ENCODE results near the gene UGT2B17. TPM values are rescaled to one million over a fixed set of nuclear protein-coding genes. Genes with fewer than 3 reads are reported as not detected.
A peak's percentile ranks its signal among the peaks of the same experiment; 100 is the strongest.
"Not testable (repeated sequence)": the region's sequence is repeated elsewhere in the genome, so short reads cannot be mapped to it uniquely, and the experiment has no call there.

UGT2B17 gene
- total RNA-seq, 2 donors from 2014 or later = not detected

- H3K27me3 Mint-ChIP-seq; H3K4me3 Mint-ChIP-seq; H3K36me3 Mint-ChIP-seq (ENCODE audit: low read depth); H3K9me3 Mint-ChIP-seq; H3K27ac Mint-ChIP-seq; H3K4me1 Mint-ChIP-seq: not testable (repeated sequence)
- ATAC-seq (replicated peaks) = peak; percentile 18
Observed at GRCh38 chr4:68552818-68553811, 23.0 kb downstream of the UGT2B17 start.

DNA sequence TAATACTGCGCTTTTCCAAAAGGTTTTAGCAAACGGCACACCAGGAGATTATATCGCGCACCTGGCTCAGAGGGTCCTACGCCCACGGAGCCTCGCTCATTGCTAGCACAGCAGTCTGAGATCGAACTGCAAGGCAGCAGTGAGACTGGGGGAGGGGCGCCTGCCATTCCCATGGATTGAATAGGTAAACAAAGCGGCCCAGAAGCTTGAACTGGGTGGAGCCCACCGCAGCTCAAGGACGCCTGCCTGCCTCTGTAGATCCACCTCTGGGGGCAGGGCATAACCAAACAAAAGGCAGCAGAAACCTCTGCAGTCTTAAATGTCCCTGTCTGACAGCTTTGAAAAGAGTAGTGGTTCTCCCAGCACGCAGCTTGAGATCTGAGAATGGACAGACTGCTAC is 33.4 kb downstream of the UGT2B17 start:
- H3K36me3 Mint-ChIP-seq (ENCODE audit: low read depth); H3K27ac Mint-ChIP-seq: not testable (repeated sequence)

GRCh38 chr4:68536375-68536774 is 39.7 kb downstream of the UGT2B17 start:
- H3K27me3 Mint-ChIP-seq = peaks cover 4% of the 10 kb centered on the region
- H3K4me1 Mint-ChIP-seq = no peaks in the 10 kb centered on the region
- no peak overlapping the region for H3K27ac Mint-ChIP-seq
- no peak overlapping the region for H3K4me3 Mint-ChIP-seq
- peaks cover 7% of the 10 kb centered on the region for H3K9me3 Mint-ChIP-seq
- no peaks in the 10 kb centered on the region for H3K36me3 Mint-ChIP-seq (ENCODE audit: low read depth)
- ATAC-seq (replicated peaks) = no peak

More for the DNA sequence above, 33.4 kb downstream of the UGT2B17 start:
- H3K27me3 Mint-ChIP-seq = peaks cover 20% of the 10 kb centered on the region
- H3K4me1 Mint-ChIP-seq; H3K4me3 Mint-ChIP-seq; ATAC-seq (replicated peaks); H3K9me3 Mint-ChIP-seq: not testable (repeated sequence)

DNA sequence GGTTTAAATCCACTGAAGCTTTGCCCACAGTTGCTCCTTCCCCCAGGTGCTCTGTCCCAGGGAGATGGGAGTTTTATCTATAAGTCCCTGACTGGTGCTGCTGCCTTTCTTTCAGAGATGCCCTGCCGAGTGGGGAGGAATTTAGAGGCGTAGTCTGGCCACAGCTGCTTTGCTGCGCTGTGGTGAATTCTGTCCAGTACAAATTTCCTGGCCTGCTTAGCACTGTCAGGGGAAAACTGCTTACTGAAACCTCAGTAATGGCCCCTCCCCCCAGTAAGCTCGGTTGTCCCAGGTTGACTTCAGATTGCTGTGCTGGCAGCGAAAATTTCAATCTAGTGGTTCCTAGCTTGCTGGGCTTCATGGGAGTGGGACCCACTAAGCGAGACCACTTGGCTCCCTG is 40.1 kb downstream of the UGT2B17 start:
- H3K4me3 Mint-ChIP-seq = no peak overlapping the region
- no peak for ATAC-seq (replicated peaks)
- H3K9me3 Mint-ChIP-seq = peaks cover 7% of the 10 kb centered on the region
- H3K36me3 Mint-ChIP-seq (ENCODE audit: low read depth) = no peaks in the 10 kb centered on the region
- H3K27me3 Mint-ChIP-seq = peaks cover 4% of the 10 kb centered on the region
- H3K27ac Mint-ChIP-seq = no peak overlapping the region
- no peaks in the 10 kb centered on the region for H3K4me1 Mint-ChIP-seq

DNA sequence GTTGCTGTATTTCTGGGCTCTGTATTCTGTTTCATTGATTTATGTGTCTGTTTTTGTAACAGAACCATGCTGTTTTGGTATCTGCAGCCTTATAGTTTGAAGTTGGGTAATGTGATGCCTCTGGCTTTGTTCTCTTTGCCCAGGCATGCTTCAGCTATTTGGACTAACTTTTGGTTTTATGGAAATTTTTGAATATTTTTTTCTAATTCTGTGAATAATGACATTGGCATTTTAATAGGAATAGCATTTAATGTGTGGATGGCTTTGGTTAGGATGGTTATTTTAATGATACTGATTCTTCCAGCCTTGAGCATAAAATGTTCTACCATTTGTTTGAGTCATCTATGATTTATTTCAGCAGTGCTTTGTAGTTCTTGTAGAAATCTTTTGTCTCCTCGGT is 53.9 kb downstream of the UGT2B17 start:
- ATAC-seq (replicated peaks); H3K27me3 Mint-ChIP-seq: not testable (repeated sequence)

DNA sequence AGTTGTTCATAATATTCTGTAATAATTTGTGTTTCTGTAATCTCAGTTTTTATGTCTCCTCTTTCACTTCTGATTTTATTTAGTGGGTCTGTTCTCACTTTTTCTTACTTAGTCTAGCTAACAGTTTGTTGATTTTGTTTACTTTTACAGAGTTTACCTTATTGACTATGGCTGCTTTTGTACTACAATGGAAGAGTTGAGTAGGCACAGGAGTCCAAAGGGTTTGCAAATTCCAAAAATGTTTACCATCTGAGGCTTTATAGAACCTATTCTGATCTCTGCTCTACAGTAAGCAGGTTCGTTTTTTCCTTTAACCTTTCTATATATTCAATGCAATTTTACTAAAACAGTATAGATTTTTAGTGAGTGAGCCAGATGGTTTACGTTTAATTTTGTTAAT is 55.1 kb downstream of the UGT2B17 start:
- no peaks in the 10 kb centered on the region for H3K4me1 Mint-ChIP-seq
- H3K27ac Mint-ChIP-seq = no peak overlapping the region
- no peaks in the 10 kb centered on the region for H3K36me3 Mint-ChIP-seq (ENCODE audit: low read depth)
- H3K9me3 Mint-ChIP-seq = no peaks in the 10 kb centered on the region
- no peak overlapping the region for H3K4me3 Mint-ChIP-seq
- H3K27me3 Mint-ChIP-seq = peaks cover 3% of the 10 kb centered on the region
- no peak for ATAC-seq (replicated peaks)

More for the DNA sequence above, 53.9 kb downstream of the UGT2B17 start:
- H3K9me3 Mint-ChIP-seq; H3K4me1 Mint-ChIP-seq; H3K4me3 Mint-ChIP-seq; H3K27ac Mint-ChIP-seq; H3K36me3 Mint-ChIP-seq (ENCODE audit: low read depth): not testable (repeated sequence)

- Mint-ChIP-seq H3K27me3 (peaks cover 3% of the 10 kb centered on the region), H3K9me3 (no peaks in the 10 kb centered on the region), H3K27ac (no peak overlapping the region), H3K36me3 (ENCODE audit: low read depth) (no peaks in the 10 kb centered on the region), H3K4me1 (no peaks in the 10 kb centered on the region), H3K4me3 (no peak overlapping the region)
- ATAC-seq (replicated peaks) = no peak
Observed at GRCh38 chr4:68518889-68519288, 57.2 kb downstream of the UGT2B17 start.

DNA sequence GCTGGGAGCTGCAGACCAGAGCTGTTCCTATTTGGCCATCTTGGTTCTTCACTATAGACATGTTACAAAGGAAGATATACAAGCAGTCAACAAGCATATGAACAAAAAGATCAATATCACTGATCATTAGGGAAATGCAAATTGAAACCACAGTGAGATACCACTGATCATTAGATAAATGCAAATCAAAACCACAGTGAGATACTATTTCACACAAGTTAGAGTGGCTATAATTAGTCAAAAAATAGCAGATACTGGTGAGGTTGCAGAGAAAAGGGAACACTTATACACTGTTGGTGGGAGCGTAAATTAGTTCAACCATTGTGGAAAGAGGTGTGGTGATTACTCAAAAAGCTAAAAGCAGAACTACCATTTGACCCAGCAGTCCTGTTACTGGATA is 70.7 kb downstream of the UGT2B17 start:
- H3K36me3 Mint-ChIP-seq (ENCODE audit: low read depth); H3K9me3 Mint-ChIP-seq; H3K27me3 Mint-ChIP-seq; H3K4me1 Mint-ChIP-seq; ATAC-seq (replicated peaks); H3K27ac Mint-ChIP-seq; H3K4me3 Mint-ChIP-seq: not testable (repeated sequence)

GRCh38 chr4:68504836-68505235 is 71.3 kb downstream of the UGT2B17 start:
- not testable (repeated sequence) for H3K36me3 Mint-ChIP-seq (ENCODE audit: low read depth); H3K27ac Mint-ChIP-seq; ATAC-seq (replicated peaks); H3K9me3 Mint-ChIP-seq; H3K4me3 Mint-ChIP-seq; H3K27me3 Mint-ChIP-seq; H3K4me1 Mint-ChIP-seq

DNA sequence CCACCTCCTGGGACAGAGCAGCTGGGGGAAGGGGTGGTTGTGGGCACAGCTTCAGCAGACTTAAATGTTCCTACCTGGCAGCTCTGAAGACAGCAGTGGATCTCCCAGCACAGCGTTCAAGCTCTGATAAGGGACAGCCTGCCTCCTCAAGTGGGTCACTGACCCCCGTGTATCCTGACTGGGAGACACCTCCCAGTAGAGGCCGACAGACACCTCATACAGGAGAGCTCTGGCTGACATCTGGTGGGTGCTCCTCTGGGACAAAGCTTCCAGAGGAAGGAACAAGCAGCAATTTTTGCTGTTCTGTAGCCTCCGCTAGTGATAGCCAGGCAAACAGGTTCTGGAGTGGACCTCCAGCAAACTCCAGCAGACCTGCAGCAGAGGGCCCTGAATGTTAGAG is 72.7 kb downstream of the UGT2B17 start:
- not testable (repeated sequence) for H3K4me1 Mint-ChIP-seq; H3K27me3 Mint-ChIP-seq; H3K9me3 Mint-ChIP-seq; ATAC-seq (replicated peaks); H3K27ac Mint-ChIP-seq; H3K4me3 Mint-ChIP-seq; H3K36me3 Mint-ChIP-seq (ENCODE audit: low read depth)

- no peak for ATAC-seq (replicated peaks)
- H3K4me1 Mint-ChIP-seq = no peaks in the 10 kb centered on the region
- H3K36me3 Mint-ChIP-seq (ENCODE audit: low read depth) = no peaks in the 10 kb centered on the region
- H3K4me3 Mint-ChIP-seq = no peak overlapping the region
- no peak overlapping the region for H3K27ac Mint-ChIP-seq
- peaks cover 1% of the 10 kb centered on the region for H3K9me3 Mint-ChIP-seq
- no peaks in the 10 kb centered on the region for H3K27me3 Mint-ChIP-seq
Observed at GRCh38 chr4:68499021-68499420, 77.1 kb downstream of the UGT2B17 start.

DNA sequence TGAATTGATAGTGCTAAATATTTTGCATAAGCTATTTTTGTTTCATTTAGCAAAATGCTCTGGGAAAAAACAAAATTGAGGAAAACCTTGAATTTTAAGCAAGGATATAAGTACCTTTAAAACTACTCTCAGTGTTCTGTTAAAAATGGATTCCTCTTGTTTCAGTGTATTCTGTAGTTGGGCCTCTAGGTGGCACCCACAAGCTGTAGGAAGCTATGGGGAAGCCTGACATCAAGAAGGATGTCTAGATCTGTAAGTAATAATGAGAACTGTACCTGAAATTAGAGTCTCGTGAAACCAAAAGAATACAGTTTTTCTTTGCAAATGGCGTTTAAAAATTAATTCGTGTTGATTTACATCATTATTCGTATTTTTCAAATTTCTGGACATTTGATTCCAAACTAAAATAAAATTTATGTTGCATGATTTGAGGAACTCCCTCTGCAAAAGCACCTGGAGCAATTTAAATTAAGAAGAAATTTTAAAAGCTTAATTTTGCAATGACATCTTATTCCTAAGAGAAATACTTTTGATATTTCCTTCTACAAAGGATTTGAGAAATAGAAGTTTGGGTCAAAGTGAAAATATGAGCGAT is 77.6 kb downstream of the UGT2B17 start:
- no peak overlapping the region for H3K27ac Mint-ChIP-seq
- H3K4me3 Mint-ChIP-seq = no peak overlapping the region
- H3K27me3 Mint-ChIP-seq = no peaks in the 10 kb centered on the region
- no peaks in the 10 kb centered on the region for H3K9me3 Mint-ChIP-seq
- no peaks in the 10 kb centered on the region for H3K36me3 Mint-ChIP-seq (ENCODE audit: low read depth)
- peak; percentile 79 for ATAC-seq (replicated peaks)
- H3K4me1 Mint-ChIP-seq = no peaks in the 10 kb centered on the region

DNA sequence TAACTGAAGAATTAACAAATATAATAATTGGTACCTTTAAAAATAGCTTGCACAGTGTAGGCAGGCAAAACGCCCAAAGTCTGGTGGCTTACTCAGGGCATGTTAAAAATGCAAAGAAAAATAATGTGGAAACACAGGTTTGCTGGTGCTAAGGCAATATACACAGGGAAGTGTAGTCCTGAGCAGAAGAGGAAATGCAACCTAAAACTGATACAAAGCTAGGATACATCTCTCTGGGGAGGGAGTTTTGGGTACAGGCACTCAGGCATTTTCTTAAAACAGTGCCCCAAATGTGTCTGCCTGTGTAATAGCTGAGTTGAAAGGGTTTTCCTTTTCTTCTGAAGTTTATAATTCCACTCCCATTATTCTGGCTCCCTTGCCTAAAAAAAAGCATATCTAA is 81.4 kb downstream of the UGT2B17 start:
- no peak overlapping the region for H3K4me3 Mint-ChIP-seq
- no peaks in the 10 kb centered on the region for H3K36me3 Mint-ChIP-seq (ENCODE audit: low read depth)
- H3K9me3 Mint-ChIP-seq = no peaks in the 10 kb centered on the region
- no peak for ATAC-seq (replicated peaks)
- no peaks in the 10 kb centered on the region for H3K4me1 Mint-ChIP-seq
- no peaks in the 10 kb centered on the region for H3K27me3 Mint-ChIP-seq
- H3K27ac Mint-ChIP-seq = no peak overlapping the region

- Mint-ChIP-seq H3K9me3 (no peaks in the 10 kb centered on the region), H3K27me3 (no peaks in the 10 kb centered on the region), H3K4me3 (no peak overlapping the region), H3K27ac (no peak overlapping the region), H3K36me3 (ENCODE audit: low read depth) (no peaks in the 10 kb centered on the region), H3K4me1 (no peaks in the 10 kb centered on the region)
- ATAC-seq (replicated peaks) = no peak
Observed at GRCh38 chr4:68490826-68491457, 85.2 kb downstream of the UGT2B17 start.

DNA sequence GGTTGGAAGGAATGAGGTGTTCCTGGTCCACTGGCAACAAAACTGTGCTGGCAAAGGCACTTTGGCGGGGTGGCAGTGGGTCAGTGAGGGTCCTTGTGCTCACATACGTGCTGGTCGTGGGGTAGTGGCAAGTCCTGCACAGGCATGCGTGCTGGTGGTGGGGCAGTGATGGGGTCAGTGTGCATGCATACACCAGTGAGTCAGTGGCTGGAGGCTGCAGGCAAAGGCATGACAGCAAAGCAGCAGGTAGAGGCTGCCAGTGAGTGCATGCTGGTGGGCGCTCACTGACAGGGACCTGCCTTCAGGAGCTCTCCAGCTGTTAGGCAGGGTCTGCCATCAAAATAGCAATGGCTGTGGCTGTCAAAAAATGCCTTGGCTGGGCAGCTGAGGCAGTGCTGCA is 86.8 kb downstream of the UGT2B17 start:
- ATAC-seq (replicated peaks) = no peak
- no peaks in the 10 kb centered on the region for H3K27me3 Mint-ChIP-seq
- no peak overlapping the region for H3K27ac Mint-ChIP-seq
- H3K9me3 Mint-ChIP-seq = no peaks in the 10 kb centered on the region
- H3K4me1 Mint-ChIP-seq = no peaks in the 10 kb centered on the region
- no peaks in the 10 kb centered on the region for H3K36me3 Mint-ChIP-seq (ENCODE audit: low read depth)
- H3K4me3 Mint-ChIP-seq = no peak overlapping the region

All from activated T-helper 17 cell treated with anti-CD3 and anti-CD28 coated beads, Interleukin-2, amount 50 U/mL, for 72 hours (primary cell).